GM19395 (cell line): Measurements from ENCODE around the gene FRMD8.

ENCODE experiments used
- ATAC-seq: cut with Tn5 transposase; IDR thresholded peaks from one replicate; pipeline ENCODE4 v1.9.1; 2021; ENCODE audit warnings: mild to moderate bottlenecking, moderate library complexity; ENCODE audit not compliant: unreplicated experiment

The FRMD8 gene

DNA sequence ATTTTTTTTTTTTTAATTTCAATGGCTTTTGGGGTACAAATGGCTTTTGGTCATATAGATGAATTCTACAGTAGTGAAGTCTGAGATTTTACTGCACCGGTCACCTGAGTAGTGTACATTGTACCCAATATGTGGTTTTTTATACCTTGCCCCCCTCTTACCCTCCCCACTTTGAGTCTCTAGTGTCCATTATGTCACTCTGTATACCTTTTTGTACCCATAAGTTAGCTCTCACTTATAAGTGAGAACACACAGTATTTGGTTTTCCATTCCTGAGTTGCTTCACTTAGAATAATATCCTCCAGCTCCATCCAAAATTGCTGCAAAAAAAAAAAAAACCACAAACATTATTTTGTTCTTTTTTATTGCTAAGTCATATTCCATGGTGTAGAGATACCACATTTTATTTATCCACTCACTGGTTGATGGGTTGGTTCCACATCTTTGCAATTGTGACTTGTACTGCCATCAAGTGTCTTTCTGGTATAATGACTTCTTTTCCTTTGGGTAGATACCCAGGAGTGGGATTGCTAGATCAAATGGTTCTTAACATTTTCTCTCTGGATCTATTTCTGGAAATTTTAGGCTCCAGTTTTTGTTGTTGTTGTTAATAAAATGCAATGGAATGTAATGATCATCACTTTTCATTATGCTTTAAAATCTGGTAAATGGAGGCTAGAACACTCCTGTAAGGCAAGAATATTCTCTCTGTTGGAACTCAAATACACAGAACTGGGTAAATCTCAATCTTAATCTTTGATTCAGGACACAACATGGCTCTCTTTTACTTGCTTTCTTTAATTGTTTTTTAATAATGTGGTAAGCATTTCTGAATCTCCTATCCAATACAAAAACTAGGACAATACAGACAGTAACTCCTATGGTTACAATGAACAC lies 46.5 kb downstream of the FRMD8 start:
- no peak for ATAC-seq

DNA sequence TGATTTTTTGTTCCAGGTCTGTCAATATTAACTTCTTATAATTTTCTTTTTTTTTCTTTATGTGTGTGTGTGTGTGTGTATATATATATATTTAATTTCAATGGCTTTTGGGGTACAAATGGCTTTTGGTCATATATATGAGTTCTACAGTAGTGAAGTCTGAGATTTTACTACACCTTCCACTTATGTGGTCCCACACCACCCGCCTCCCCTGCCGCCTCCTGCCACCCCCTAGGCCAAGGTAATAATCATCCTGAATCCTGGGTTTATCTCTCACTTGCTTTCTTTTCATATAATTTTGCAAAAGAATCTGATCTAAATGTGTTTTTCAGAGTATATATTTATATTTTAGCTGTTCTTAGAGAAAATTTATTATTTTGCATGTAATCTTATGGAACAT lies 47.2 kb downstream of the FRMD8 start:
- no peak for ATAC-seq

DNA sequence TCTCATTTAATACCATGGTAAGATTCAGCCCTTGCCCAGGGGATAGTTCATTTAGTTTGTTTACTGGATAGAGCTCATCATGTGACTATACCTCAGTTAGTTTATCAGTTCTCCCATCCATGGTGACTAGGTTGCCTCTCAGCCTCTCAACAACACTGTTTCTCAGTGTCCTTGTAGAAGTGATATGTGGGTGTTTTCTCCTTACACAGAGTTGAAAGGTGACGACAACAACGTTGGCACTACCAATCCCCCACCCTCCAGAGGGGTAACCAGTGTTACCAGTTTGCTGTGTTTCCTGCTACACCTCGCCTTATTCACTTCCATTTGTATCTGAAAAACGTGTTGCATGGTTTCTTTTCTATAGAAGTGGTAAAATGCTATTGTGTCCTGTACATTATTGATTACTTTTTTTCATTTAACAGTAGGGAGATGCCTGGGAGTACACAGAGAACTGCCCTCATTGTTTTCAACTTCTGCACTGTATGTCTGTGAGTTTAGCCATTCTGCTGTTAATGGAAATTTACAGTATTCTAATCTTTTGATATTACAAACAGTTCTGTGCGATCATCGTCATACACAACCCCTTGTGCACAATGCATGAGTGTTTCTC lies 47.7 kb downstream of the FRMD8 start:
- no peak for ATAC-seq

DNA sequence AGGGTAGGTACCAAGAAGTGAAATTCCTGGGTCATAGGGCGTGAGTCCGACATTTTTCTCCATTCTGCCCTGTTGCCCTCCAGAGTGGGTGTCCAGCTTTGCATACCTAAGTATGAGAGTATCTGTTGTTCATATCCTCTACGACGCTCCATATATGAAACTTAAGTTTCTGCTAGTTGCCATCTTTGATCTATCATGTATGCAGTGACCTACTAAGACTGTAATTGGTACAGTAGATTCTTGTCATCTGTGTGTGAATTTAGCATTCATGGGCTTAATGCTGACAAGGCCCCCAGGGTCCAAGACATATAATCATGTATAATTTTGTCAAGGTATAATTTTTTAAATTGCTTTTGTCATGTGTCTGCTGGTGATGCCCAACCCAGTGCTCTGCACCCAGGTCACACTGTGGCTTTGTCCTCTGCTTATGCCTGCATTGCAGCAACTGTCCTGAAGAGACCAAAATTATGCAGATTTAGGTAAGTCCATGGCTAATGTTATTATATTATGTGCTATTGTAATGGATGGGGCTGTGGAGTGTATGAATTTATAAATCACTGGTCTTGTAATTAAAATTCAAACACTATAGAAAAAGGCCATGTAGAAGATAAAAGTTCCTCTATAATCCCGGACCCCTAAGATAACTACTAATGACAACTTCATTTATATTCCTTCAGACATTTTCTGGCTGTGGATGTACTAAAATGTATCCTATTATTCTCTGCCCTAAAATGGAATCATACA lies 48.4 kb downstream of the FRMD8 start:
- ATAC-seq, result no peak

DNA sequence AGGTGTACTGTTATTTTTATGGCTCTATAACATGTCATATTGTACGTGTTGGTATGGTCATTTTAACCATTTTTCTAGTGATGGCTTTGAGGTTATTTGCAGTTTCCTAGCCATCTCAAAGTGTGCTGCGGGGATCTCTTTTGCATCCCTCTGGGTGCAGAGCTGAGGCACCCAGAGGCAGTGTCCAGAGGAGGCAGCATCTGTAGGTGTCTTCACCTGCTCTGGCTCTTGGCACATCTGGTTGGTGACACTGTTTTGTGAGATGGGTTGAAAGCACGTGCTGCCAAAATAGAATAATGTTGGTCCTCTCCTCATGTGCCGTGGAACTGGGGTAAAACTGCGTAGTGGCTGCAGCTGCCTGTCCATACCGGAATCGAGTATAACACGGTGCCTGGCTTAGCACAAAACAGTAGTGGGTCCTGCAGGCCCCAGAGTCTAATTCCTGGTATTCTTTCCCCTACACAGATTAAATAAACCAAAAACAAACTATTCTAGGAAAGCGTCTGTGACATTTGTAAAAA lies 49.0 kb downstream of the FRMD8 start:
- ATAC-seq, result no peak

DNA sequence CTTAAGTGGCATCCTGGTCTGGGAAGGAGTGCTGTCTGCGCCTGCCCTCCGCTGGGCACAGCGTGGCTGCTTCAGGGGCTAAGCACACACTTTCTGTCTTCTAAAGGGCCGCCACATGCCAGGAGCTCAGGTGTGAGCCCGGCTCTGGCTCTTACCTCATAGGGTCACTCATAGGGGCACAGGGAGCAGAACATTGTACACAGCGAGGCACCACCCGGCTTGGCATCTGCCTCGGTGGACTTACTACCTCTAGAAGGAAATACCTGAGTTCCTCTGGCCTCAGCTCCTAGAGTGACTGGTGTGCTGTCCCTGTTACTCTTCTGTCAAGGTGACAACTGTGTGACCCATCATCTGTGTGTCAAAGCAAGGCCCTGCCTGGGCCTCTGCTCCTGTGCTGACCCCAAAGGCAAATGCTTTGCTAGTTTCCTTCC lies 49.6 kb downstream of the FRMD8 start:
- no peak for ATAC-seq

DNA sequence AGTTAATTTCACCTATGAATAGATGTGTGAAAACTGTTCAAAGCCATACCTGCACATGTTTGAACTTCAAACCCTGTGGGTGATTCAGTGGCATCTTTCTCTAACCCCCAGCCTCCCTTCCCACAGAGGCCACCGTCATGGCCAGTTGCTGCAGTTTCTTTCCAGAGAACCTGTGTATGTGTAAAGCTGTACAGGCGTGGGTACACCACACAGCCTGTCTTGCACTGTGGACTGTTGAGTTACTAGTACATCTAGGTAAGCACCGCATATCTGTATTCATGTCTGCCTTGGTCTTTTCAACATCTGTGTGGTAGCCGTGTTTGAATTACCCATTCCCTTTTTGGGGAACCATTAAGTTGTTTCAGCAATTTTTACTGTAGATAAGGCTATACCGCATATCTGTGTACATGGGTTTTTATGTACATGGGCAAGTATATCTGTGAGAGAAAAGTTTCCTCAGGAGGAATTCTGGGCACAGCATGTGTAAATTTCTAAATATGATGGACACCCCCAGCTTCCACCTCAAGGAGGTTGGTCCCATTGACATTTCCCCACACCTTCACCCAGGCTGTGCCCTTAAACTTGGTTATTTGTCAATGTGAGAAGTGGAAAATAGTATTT lies 50.1 kb downstream of the FRMD8 start:
- ATAC-seq, result no peak

DNA sequence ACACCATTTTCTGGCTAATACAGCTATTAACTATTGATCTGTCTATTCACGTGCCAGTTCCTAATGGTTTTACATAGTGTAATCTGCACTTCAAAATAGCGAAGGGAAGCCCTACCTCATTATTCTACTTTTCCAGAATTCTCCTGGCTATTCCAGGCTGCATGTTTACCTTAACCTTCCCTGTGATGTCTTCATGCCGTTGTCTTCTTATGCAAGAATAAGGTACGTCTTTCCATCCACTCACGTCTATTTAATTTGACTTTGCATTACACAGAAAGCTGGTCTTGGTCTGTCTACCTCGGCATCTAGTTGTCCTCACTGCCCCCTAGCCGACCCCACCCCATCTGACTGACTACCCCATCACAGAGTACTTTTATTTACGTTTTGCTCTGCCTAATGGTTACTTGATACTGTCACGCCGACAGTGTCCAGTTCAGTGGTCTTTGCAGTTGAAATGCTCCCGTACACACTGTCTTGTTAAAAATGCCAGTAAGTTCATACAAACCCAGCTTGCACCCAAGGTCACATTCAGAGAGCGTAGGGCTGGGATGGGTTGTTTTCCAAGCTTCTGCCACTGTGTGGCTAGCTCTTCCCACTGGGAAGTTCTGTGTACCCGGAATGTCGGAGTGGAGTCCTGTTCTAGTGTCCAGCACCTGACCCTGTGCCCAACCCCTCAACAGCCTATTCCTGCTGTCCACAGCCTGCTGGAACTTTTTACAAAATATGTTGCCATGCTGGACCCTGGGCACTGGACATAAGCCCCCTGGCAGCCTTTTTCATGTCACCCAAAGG lies 51.2 kb downstream of the FRMD8 start:
- no peak for ATAC-seq

DNA sequence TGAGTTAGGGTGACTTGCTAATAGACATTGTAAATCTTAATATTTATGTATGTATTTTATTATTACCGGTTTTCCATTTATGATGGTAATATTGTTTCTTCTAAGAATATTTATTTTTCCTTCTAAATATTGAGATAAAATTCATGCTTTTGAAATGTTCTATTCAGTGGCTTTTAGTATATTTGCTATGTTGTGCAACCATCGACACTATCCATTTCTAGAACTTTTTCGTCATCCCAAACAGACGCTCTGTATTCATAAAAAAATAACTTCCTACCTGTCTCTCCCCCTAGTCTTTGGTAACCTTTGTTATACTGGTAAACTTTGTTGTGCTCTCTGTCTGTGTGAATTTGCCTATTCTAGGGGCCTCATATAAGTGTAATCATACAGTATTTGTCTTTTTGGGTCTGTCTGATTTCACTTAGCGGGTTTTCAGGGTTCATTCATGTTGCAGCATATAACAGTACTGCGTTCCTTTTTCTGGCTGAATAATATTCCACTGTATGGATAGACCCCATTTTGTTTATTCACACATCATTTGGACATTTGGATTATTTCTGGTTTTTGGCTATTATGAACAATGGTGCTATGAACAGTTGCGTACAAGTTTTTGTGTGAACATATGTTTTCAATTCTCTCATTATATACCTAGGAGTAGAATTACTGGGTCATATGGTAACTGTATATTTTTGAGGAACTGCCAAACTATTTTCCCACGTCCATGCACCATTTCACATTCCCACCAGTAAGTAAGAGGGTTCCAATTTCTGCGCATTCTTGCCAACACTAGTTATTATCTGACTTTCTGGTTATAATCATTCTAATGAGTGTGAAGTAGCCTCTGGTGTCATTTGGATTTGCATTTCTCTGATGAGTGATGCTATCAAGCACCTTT lies 52.1 kb downstream of the FRMD8 start:
- ATAC-seq, result no peak

DNA sequence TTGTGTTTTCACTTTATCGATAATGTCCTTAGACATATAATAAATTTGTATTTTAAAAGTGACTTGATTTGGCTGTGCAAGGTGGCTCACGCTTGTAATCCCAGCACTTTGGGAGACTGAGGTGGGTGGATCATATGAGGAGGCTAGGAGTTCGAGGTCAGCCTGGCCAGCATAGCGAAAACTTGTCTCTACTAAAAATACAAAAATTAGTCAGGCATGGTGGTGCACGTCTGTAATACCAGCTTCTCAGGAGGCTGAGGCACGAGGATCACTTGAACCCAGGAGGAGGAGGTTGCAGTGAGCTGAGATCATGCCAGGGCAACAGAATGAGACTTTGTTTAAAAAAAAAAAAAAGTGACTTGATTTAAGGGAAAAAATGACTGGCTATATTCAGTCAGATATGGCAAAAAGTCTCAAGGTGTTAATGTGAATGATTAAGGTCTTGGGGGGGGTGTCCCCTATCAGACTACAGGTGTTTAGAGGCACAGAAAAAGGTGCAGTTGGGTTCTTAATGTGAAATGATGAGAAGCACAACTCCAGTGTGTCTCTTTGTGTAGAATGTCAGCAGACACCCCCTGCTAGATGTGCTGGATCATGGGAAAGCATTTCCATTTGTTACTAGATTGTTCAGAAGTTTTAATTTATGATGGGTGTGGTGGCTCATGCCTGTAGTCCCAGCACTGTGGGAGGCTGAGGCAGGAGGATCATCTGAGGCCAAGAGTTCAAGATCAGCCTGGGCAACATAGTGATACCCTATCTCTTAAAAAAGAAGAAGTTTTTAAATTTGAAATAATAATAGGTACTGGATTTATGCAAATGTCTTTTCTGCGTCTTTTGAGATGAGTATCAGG lies 53.1 kb downstream of the FRMD8 start:
- ATAC-seq, result no peak

DNA sequence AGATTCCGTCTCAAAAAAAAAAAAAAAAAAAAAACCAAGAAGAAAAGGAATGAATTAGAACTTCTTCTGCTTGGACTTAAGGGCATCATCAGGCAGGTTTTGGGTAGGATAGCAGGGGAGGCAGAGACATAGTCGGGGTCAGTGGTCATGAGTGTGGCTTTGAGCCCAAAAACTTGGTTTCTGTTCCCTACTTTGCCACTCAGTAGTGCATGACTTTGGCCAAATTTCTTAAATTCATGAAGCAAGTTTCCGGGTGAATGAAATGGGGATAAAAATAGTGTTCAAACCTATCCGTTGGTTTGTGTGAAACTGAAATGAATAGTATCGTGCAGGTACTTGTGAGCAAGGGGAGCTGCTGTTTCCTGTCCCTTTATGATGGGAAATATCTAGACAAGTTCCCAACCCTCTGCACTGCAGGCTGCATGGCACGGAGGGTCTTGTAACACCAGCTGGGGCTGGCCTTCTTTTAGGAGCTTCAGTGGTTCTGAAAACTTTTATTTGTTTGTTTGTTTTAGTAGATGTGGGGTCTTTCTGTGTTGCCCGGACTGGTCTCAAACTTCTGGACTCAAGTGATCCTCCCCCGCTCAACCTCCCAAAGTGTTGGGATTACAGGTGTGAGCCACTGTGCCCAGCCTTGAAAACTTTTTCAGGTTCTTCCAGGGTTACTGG lies 54.5 kb downstream of the FRMD8 start:
- peak; percentile 59 for ATAC-seq

DNA sequence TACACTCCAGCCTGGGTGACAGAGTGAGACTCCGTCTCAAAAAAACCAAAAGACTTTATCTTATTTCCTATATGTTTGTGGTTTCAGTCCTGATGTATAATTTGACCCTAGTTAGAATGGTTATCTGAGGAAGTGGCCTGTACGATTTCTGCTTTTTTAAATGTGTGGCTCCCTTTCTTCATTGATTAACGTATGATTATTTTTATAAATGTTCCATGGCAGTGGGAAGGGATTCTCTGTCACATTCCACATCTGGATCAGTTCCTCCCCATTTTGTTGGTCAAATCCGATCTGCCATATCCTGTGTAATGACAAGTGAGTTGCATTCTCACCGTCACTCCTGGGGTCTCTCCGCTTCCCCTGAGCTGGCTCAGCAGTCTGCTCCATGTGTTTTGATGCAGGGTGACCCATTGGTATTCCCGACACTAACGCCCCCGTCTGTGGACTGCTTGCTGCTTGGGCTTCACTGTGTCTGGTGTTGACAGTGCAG lies 56.5 kb downstream of the FRMD8 start:
- ATAC-seq, result no peak

DNA sequence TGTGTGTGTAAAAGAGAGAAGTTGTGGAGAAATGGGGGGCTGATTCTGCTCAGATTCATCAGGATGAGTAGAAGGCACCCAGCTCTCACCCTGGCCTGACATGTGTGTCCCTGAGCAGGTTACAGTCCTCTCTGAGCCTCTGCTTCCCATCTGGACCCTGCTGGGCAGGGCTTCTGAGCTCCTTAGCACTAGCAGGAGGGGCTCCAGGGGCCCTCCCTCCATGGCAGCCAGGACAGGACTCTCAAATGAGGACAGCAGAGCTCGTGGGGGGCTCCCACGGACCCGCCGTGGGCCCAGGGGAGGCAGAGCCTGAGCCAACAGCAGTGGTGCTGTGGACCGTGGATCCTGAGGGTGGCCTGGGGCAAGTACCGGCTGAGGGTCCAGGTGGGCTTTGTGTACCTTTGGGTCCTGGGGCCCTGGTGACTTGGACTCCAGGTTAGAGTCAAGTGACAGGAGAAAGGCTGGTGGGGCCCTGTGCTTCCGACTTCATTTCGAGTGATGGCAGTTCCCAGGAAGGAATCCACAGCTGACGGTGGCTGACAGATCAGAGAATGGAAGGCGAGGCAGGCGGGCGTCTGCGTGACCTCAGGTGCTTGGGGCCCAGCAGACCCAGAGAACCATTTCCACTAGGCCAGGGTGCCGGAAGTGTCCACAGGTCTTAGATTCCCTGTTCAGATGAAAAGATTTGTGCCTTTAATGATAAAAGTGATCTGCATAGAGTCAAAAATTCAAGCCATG lies 58.0 kb downstream of the FRMD8 start:
- ATAC-seq, result no peak

DNA sequence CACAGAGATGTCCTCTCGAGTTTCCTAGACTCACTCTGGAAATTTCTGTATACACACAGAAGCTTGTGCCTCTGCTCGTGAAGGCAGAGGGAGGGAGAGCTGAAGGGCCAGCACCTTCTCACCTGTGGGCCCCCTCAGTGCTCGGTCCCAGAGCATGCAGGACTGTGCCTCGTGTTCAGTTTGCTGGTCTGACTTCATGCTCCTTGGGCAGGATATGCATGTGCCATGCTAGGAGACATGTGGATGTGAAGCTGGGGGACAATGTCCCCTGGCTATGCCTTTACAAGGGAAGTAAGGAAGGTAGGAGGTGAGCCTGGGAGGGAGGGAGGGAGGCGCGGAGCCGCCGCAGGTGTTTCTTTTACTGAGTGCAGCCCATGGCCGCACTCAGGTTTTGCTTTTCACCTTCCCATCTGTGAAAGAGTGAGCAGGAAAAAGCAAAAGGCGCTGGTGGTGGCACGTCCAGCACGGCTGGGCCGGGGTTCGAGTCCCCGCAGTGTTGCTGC lies 58.7 kb downstream of the FRMD8 start:
- ATAC-seq, result no peak

DNA sequence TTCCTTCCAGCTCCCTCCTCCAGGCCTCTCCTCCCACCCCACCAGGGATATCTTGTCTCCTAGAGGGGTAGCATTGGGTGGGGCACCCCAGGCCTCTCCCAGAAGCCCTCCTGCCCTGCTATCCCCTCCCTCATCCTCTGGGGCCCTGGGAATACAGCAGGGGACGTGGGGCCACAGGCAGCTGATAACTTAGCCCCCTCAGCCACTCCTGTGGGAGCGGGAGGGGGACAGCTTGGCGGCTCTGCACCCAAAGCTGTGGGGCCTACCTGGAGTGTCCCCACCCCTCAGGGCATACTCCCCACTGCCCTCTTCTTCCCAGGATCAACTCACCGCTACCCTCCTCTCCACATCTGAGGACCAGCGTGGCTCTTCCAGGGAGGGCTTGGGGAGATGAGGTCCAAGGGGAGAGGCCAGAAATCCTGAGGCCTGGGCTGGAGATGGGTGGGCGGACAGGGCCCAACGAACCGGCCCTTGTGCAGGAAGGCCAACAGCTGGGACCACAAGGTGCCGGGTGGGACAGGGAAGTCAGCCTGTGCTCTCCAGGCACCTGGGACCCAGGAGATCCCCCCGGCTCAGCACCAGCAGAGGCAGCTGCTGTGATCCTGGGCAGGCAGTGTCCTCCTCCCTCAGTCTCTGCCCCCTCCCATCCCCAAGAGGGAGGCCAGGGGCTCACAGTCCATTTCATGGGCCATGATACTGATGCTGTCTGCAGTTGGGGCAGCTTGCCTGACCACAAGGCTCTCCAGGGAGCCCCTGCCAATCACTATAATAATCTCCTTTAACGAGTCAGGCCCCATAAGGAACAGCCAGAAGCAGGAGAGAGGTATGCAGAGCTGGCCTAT lies 59.4 kb downstream of the FRMD8 start:
- ATAC-seq, result no peak
